Endothelial cell (in vitro differentiated cells): ENCODE data around the gene MTREX. TPM values are rescaled to one million over a fixed set of nuclear protein-coding genes. Genes with fewer than 3 reads are reported as not detected.

Experiments used
- DNase-seq: peaks from one replicate; pipeline ENCODE4 v3.0.0; 2021; ENCODE audit warnings: low spot score
- H3K27ac Mint-ChIP-seq: one replicate; pipeline ENCODE4 v1.8.0; 2021; ENCODE audit warnings: mixed read lengths, inconsistent platforms; ENCODE audit not compliant: unreplicated experiment
- H3K27me3 Mint-ChIP-seq: one replicate; pipeline ENCODE4 v1.8.0; 2021; ENCODE audit warnings: mild to moderate bottlenecking, moderate library complexity, mixed read lengths, inconsistent platforms; ENCODE audit not compliant: unreplicated experiment
- H3K36me3 Mint-ChIP-seq: one replicate; pipeline ENCODE4 v1.8.0; 2021; ENCODE audit warnings: mild to moderate bottlenecking, low read depth, mixed read lengths, inconsistent platforms; ENCODE audit not compliant: unreplicated experiment
- H3K4me1 Mint-ChIP-seq: one replicate; pipeline ENCODE4 v1.8.0; 2021; ENCODE audit warnings: mild to moderate bottlenecking, mixed read lengths, inconsistent platforms; ENCODE audit not compliant: unreplicated experiment
- H3K4me3 Mint-ChIP-seq: one replicate; pipeline ENCODE4 v1.8.0; 2021; ENCODE audit warnings: mild to moderate bottlenecking, mixed read lengths, inconsistent platforms; ENCODE audit not compliant: unreplicated experiment
- H3K9me3 Mint-ChIP-seq: one replicate; pipeline ENCODE4 v1.8.0; 2021; ENCODE audit warnings: mixed read lengths, inconsistent platforms; ENCODE audit not compliant: unreplicated experiment
- CTCF ChIP-seq: fragments of 200-600 bp; sonication (generic); IDR thresholded peaks from one replicate; pipeline ENCODE4 v1.5.0; 2021; ENCODE audit warnings: antibody characterized with exemption; ENCODE audit not compliant: unreplicated experiment
- total RNA-seq: library from RNA; stranded (reverse); fragmentation: NEBNext Ultra II Directional; extraction: Animal tissue kit (Norgen Biotek cat#: 25700); gene quantifications from one replicate; pipeline ENCODE4 v1.2.1, GENCODE V29; 2021; ENCODE audit not compliant: unreplicated experiment

MTREX gene
- total RNA-seq, 1 donor from 2014 or later = 54.4 TPM

GRCh38 chr5:55467862-55468551 is 160.2 kb downstream of the MTREX start:
- Mint-ChIP-seq H3K36me3 (no peaks in the 10 kb centered on the region), H3K27me3 (no peaks in the 10 kb centered on the region), H3K9me3 (no peaks in the 10 kb centered on the region), H3K4me1 (peaks cover 2% of the 10 kb centered on the region), H3K4me3 (no peak overlapping the region), H3K27ac (no peak overlapping the region)
- TF ChIP-seq CTCF = no peak
- no peak for DNase-seq

DNA sequence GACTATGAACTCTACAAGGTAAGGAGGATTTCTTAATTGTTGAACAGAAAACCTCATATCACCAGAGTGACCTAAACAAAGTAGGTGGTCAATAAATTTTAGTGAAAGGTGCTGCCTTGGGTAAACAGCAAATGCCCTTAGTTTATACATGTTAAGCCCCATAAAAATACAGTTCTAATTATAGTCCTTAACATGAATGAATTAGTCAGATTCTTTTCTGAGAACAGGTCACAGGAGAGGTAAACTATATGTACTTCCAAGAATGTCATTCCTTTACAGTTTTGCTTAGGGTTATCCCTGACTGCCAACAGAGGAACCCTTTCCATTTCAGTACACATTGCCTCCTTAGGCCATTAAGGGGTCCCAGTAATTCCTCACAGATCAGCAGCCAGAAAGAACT is 162.1 kb downstream of the MTREX start:
- no peak overlapping the region for H3K27ac Mint-ChIP-seq
- no peak for DNase-seq

DNA sequence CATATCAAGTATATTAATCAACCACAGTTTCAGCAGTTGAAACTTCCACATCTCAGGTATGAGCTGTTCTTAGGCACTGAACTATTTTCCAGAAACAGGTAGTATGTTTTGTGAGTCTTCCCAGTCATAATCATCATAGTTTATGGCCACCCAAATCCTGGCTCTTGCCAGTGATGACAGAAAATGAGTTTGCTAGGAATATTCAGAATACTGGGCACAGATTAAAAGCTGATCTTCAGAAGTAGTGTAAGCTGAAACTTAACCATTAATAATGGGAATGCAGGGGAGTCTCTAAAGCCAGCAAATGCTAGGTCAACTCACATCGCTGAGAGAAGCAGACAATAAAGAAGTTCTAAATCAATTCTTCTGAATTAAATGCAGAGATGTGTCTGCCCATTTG is 162.5 kb downstream of the MTREX start:
- Mint-ChIP-seq H3K9me3 (no peaks in the 10 kb centered on the region), H3K36me3 (no peaks in the 10 kb centered on the region), H3K27ac (no peak overlapping the region), H3K27me3 (no peaks in the 10 kb centered on the region), H3K4me1 (peaks cover 2% of the 10 kb centered on the region), H3K4me3 (no peak overlapping the region)
- DNase-seq = no peak
- no peak for TF ChIP-seq CTCF

More for the DNA sequence above, 162.1 kb downstream of the MTREX start:
- TF ChIP-seq CTCF = no peak
- Mint-ChIP-seq H3K4me3 (no peak overlapping the region), H3K27me3 (no peaks in the 10 kb centered on the region), H3K4me1 (peaks cover 2% of the 10 kb centered on the region), H3K9me3 (no peaks in the 10 kb centered on the region), H3K36me3 (no peaks in the 10 kb centered on the region)

- H3K4me3 Mint-ChIP-seq = no peak overlapping the region
- DNase-seq = no peak
- no peak for TF ChIP-seq CTCF
- no peaks in the 10 kb centered on the region for H3K27me3 Mint-ChIP-seq
- H3K27ac Mint-ChIP-seq = no peak overlapping the region
- H3K9me3 Mint-ChIP-seq = no peaks in the 10 kb centered on the region
- H3K36me3 Mint-ChIP-seq = no peaks in the 10 kb centered on the region
- peaks cover 2% of the 10 kb centered on the region for H3K4me1 Mint-ChIP-seq
These were observed 163.7 kb downstream of the MTREX start for GRCh38 chr5:55471468-55471867.

DNA sequence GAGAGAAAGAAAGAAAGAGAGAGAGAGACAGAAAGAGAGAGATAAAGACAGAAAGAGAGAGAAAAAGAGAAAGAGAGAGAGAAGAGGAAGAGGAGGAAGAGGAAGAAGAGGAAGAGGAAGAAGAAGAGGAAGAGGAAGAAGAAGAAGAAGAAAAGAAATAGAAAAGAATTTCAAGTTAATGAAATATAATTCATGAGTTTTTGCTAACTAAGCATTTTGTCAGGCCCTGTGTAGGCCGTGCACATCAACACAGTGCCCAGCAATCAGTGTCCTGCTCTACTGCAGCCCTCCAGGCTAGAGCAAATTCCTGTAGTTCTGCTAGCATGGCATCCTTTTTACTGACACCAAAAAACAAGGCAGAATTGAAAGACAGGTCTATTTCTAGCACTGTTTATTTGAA is 164.9 kb downstream of the MTREX start:
- H3K4me3 Mint-ChIP-seq = no peak overlapping the region
- no peak overlapping the region for H3K27ac Mint-ChIP-seq
- no peak for TF ChIP-seq CTCF
- H3K36me3 Mint-ChIP-seq = no peaks in the 10 kb centered on the region
- no peaks in the 10 kb centered on the region for H3K9me3 Mint-ChIP-seq
- no peak for DNase-seq
- peaks cover 2% of the 10 kb centered on the region for H3K4me1 Mint-ChIP-seq
- H3K27me3 Mint-ChIP-seq = no peaks in the 10 kb centered on the region

Other genes starting within 250 kb of the MTREX start
- 0.62 TPM for gene GZMA, start 205.3 kb upstream of the MTREX start, total RNA-seq
- 40.9 TPM for gene GPX8, start 147.8 kb upstream of the MTREX start, total RNA-seq
- not detected for gene CDC20B, start 134.8 kb upstream of the MTREX start, total RNA-seq
- gene MCIDAS, start 80.7 kb upstream of the MTREX start, total RNA-seq = not detected
- 0.15 TPM for gene CCNO, start 74.4 kb upstream of the MTREX start, total RNA-seq
- 21.1 TPM for gene DHX29, start 295 bp upstream of the MTREX start, total RNA-seq
- gene PLPP1, start 227.0 kb downstream of the MTREX start, total RNA-seq = 11.3 TPM